HUES6 (cell line): Measurements from ENCODE around the gene GNAT1.

Experiments
- H3K27ac ChIP-seq: 2 replicates; pipeline ENCODE4 v1.7.0; 2013; ENCODE audit warnings: low read depth, mild to moderate bottlenecking, low read length, inconsistent platforms
- H3K27me3 ChIP-seq: 2 replicates; pipeline ENCODE4 v1.6.1; 2013; ENCODE audit warnings: low read length; ENCODE audit not compliant: control insufficient read depth, insufficient read depth
- H3K36me3 ChIP-seq: 2 replicates; pipeline ENCODE4 v1.6.1; 2013; ENCODE audit warnings: low read length; ENCODE audit not compliant: control insufficient read depth, insufficient read depth
- H3K4me1 ChIP-seq: 2 replicates; pipeline ENCODE4 v1.6.1; 2013; ENCODE audit warnings: low read length; ENCODE audit not compliant: control insufficient read depth, insufficient read depth
- H3K4me3 ChIP-seq: 2 replicates; pipeline ENCODE4 v1.5.1; 2013; ENCODE audit warnings: low read depth, low read length
- H3K9ac ChIP-seq: one replicate; pipeline ENCODE4 v1.6.1; 2013; ENCODE audit warnings: mild to moderate bottlenecking, low read length
- H3K9me3 ChIP-seq: 2 replicates; pipeline ENCODE4 v1.6.1; 2013; ENCODE audit warnings: low read depth, low read length; ENCODE audit not compliant: control insufficient read depth, insufficient read depth

The GNAT1 gene

DNA sequence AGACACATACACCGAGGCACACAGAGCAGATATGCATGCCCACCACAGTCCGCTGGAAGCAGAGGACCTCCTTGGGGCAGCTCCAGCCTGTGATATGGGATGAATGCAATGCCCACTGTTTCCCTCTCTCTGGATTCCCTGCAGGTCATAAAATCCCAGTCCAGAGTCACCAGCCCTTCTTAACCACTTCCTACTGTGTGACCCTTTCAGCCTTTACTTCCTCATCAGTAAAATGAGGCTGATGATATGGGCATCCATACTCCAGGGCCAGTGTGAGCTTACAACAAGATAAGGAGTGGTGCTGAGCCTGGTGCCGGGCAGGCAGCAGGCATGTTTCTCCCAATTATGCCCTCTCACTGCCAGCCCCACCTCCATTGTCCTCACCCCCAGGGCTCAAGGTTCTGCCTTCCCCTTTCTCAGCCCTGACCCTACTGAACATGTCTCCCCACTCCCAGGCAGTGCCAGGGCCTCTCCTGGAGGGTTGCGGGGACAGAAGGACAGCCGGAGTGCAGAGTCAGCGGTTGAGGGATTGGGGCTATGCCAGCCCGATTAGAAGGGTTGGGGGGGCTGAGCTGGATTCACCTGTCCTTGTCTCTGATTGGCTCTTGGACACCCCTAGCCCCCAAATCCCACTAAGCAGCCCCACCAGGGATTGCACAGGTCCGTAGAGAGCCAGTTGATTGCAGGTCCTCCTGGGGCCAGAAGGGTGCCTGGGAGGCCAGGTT, at the start of gene GNAT1:
TSS of gene GNAT1 (plus strand) at position 675 of the 725 bp plus-strand sequence. CDS start 116 bp downstream, outside the sequence.
- H3K4me1 ChIP-seq: peaks cover 10% of the 10 kb centered on the region

DNA sequence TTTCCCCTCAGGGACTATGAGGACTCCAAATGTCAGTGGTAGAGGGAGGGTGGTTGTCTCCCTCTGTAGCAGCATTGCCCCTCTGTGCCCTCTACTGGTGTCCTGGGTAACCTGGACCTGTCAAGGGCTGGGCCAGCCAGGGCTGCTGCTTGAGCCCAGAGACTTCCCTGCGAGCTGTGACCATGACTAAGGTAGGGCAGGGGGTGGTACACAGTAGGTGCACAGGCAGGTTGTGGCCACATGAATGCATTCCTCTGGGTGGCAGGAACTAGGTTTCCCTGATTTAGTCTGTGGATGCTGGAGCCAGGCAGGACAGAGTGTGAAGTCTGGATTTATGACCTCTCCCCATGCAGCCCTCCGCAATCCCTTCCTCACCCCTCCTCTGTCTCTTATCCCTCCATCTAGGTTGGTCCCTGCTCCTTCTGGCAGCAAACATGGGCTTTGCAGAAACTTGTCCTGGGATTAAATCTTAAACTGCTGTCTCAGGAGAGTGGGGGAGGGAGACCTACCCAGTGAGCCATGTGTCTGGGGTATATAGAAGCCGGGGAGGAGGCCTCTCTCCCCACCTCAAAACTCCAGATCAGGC, 45.0 kb upstream of the GNAT1 start:
- no peak overlapping the region for H3K27ac ChIP-seq
- H3K36me3 ChIP-seq: no peaks in the 10 kb centered on the region
- peaks cover 26% of the 10 kb centered on the region for H3K4me1 ChIP-seq
- H3K9me3 ChIP-seq: no peaks in the 10 kb centered on the region
- H3K27me3 ChIP-seq: no peaks in the 10 kb centered on the region
- H3K9ac ChIP-seq: no peak overlapping the region
- no peak overlapping the region for H3K4me3 ChIP-seq

More for the DNA sequence above, at the start of gene GNAT1:
- Histone ChIP-seq H3K27me3 (peaks cover 13% of the 10 kb centered on the region), H3K4me3 (no peak within 1 kb of the TSS), H3K9me3 (no peaks in the 10 kb centered on the region), H3K36me3 (peaks cover 8% of the 10 kb centered on the region), H3K9ac (no peak within 1 kb of the TSS), H3K27ac (no peak within 1 kb of the TSS)

DNA sequence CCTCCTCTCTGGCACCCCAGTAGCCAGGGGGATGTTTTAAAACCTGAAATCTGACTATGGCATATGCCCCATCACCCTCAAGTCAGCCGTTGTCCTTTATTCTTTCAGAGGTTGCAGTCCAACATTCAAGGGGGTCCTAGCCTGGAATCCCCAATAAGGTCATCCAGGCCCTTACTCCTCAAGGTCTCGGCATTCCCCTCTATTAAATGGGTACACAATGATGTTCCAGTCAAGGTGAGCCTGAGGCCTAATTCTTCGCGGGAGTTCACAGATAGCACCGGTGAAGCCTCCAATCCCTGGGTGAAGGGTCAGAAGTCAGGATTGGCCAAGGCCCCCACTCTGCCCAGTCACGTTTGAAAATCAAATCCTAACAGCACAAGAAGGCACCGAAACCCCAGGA, 44.4 kb upstream of the GNAT1 start:
- H3K4me1 ChIP-seq: peaks cover 32% of the 10 kb centered on the region
- no peaks in the 10 kb centered on the region for H3K36me3 ChIP-seq
- no peak overlapping the region for H3K9ac ChIP-seq
- H3K27me3 ChIP-seq: 0 out of 2 replicates have a peak, but pooled peaks cover 3% of the 10 kb centered on the region
- H3K27ac ChIP-seq: no peak overlapping the region
- H3K9me3 ChIP-seq: no peaks in the 10 kb centered on the region
- H3K4me3 ChIP-seq: no peak overlapping the region

GRCh38 chr3:50147447-50147846, 44.0 kb upstream of the GNAT1 start:
- Histone ChIP-seq H3K9ac (no peak overlapping the region), H3K36me3 (no peaks in the 10 kb centered on the region), H3K9me3 (no peaks in the 10 kb centered on the region), H3K4me1 (peaks cover 35% of the 10 kb centered on the region), H3K27me3 (0 out of 2 replicates have a peak, but pooled peaks cover 7% of the 10 kb centered on the region), H3K4me3 (no peak overlapping the region), H3K27ac (no peak overlapping the region)

- no peak overlapping the region for H3K4me3 ChIP-seq
- no peak overlapping the region for H3K27ac ChIP-seq
- no peak overlapping the region for H3K9ac ChIP-seq
- H3K9me3 ChIP-seq: no peaks in the 10 kb centered on the region
- H3K4me1 ChIP-seq: peaks cover 35% of the 10 kb centered on the region
- H3K36me3 ChIP-seq: no peaks in the 10 kb centered on the region
- peaks cover 9% of the 10 kb centered on the region for H3K27me3 ChIP-seq
These were observed 43.5 kb upstream of the GNAT1 start for GRCh38 chr3:50147861-50148260.

DNA sequence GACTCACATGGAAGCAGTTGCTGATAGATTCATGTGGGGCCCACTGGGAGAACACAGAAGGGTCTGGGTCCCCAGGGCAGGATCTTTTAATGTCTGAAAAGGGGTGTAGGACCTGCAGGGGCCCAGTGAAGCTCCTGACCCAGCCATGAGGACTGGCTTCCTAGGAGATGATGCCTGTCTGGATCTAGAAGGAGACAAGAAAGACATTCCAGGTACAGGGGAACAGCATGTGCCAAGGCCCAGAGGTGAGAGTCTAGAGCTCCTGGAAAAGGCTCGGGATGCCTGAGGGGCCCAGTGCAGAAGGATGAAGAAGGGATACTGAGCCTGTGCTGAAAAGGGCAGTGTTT, 41.0 kb upstream of the GNAT1 start:
- Histone ChIP-seq H3K9ac (no peak overlapping the region), H3K4me1 (peaks cover 39% of the 10 kb centered on the region), H3K4me3 (no peak overlapping the region), H3K27me3 (peaks cover 26% of the 10 kb centered on the region), H3K9me3 (no peaks in the 10 kb centered on the region), H3K27ac (no peak overlapping the region), H3K36me3 (no peaks in the 10 kb centered on the region)

GRCh38 chr3:50150863-50151686, 40.3 kb upstream of the GNAT1 start:
- Histone ChIP-seq H3K27me3 (peaks cover 32% of the 10 kb centered on the region), H3K9ac (no peak overlapping the region), H3K27ac (no peak overlapping the region), H3K4me1 (peaks cover 42% of the 10 kb centered on the region), H3K36me3 (no peaks in the 10 kb centered on the region), H3K4me3 (no peak overlapping the region), H3K9me3 (no peaks in the 10 kb centered on the region)

DNA sequence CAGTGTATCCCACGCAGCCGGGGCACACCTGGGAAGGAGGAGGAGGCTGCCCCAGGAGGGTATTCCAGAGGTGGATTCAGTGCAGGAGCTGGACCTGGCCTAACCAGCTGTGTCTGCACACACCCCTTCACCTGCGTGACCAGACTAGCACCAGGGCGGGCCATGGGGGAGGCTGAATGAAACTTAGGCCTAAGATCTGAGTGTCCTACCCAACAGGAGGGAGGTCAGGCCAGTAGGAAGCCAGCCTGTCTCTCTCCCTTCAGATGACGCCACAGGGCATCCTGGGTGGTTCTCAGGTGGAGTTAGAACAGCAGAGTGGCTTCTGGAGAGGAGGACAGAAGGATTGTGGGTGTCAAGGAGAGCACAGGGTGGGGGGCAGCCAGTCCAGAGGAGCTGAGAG, 39.7 kb upstream of the GNAT1 start:
- H3K9ac ChIP-seq: no peak overlapping the region
- H3K36me3 ChIP-seq: no peaks in the 10 kb centered on the region
- no peak overlapping the region for H3K4me3 ChIP-seq
- H3K27me3 ChIP-seq: peaks cover 39% of the 10 kb centered on the region
- peaks cover 45% of the 10 kb centered on the region for H3K4me1 ChIP-seq
- no peaks in the 10 kb centered on the region for H3K9me3 ChIP-seq
- no peak overlapping the region for H3K27ac ChIP-seq

GRCh38 chr3:50153782-50154475, 37.5 kb upstream of the GNAT1 start:
- Histone ChIP-seq H3K9ac (no peak overlapping the region), H3K4me1 (peaks cover 60% of the 10 kb centered on the region), H3K27me3 (peaks cover 41% of the 10 kb centered on the region), H3K27ac (no peak overlapping the region), H3K9me3 (no peaks in the 10 kb centered on the region), H3K4me3 (peak overlapping the region; percentile 57), H3K36me3 (no peaks in the 10 kb centered on the region)

DNA sequence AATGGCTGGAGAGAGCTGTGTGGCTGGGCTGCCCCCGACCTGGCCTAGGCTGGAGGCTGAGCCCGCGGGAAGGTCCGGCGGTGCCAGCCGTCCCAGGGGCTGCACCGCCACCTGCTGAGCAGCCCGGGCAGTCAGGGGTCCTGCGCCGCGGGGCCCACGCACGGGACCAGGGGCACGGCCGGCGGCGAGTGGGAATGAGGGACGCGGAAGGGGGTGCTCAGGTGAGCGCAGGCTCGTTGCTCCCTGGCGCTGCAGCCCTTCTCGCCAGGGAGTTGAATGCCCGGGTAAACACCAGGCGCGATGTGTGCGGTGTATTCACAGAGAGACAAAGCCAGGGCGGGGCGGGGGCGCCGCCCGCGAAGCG, 37.0 kb upstream of the GNAT1 start:
- H3K9me3 ChIP-seq: no peaks in the 10 kb centered on the region
- no peak overlapping the region for H3K9ac ChIP-seq
- no peak overlapping the region for H3K27ac ChIP-seq
- peak overlapping the region; percentile 57 for H3K4me3 ChIP-seq
- H3K36me3 ChIP-seq: no peaks in the 10 kb centered on the region
- peaks cover 64% of the 10 kb centered on the region for H3K4me1 ChIP-seq
- H3K27me3 ChIP-seq: peaks cover 41% of the 10 kb centered on the region
